Stimulated activated CD4-positive, alpha-beta T cell treated with anti-CD3 and anti-CD28 coated beads, Interleukin-2, amount 100 ng/mL, for 4 hours (primary cell): Measurements from ENCODE around the gene TRABD.
"Not testable (repeated sequence)": the region's sequence is repeated elsewhere in the genome, so short reads cannot be mapped to it uniquely, and the experiment has no call there.

Source experiments
- DNase-seq: peaks from one replicate; pipeline ENCODE4 v3.0.0-alpha.2; 2020; ENCODE audit warnings: low read depth

Gene TRABD

GRCh38 chr22:50202130-50202666, 16.5 kb downstream of the TRABD start:
- DNase-seq = no peak

- DNase-seq = no peak
These were observed 17.6 kb downstream of the TRABD start for GRCh38 chr22:50203288-50203687.

GRCh38 chr22:50204571-50204970, 18.9 kb downstream of the TRABD start:
- no peak for DNase-seq

- DNase-seq = not testable (repeated sequence)
These were observed 19.3 kb downstream of the TRABD start for GRCh38 chr22:50204998-50205397.

GRCh38 chr22:50205781-50206569, 20.3 kb downstream of the TRABD start:
- DNase-seq = no peak

GRCh38 chr22:50206599-50206998, 20.9 kb downstream of the TRABD start:
- no peak for DNase-seq

- no peak for DNase-seq
These were observed 21.8 kb downstream of the TRABD start for GRCh38 chr22:50207383-50208140.

- no peak for DNase-seq
These were observed 22.8 kb downstream of the TRABD start for GRCh38 chr22:50208430-50208938.

- DNase-seq = no peak
These were observed 23.5 kb downstream of the TRABD start for GRCh38 chr22:50208939-50209892.

GRCh38 chr22:50209893-50210292, 24.2 kb downstream of the TRABD start:
- DNase-seq = peak; percentile 49

- DNase-seq = no peak
These were observed 24.8 kb downstream of the TRABD start for GRCh38 chr22:50210378-50211139.

- no peak for DNase-seq
These were observed 25.4 kb downstream of the TRABD start for GRCh38 chr22:50211147-50211546.

- DNase-seq = no peak
These were observed 27.6 kb downstream of the TRABD start for GRCh38 chr22:50213263-50213662.

GRCh38 chr22:50215297-50216054, 29.8 kb downstream of the TRABD start:
- no peak for DNase-seq

GRCh38 chr22:50216055-50216683, 30.5 kb downstream of the TRABD start:
- no peak for DNase-seq

GRCh38 chr22:50216684-50217520, 31.2 kb downstream of the TRABD start:
- no peak for DNase-seq

GRCh38 chr22:50217543-50218152, 31.9 kb downstream of the TRABD start:
- no peak for DNase-seq
